DND-41 (cell line): ENCODE results near the gene BRAT1.

Experiments
- CTCF ChIP-seq: IDR thresholded peaks from 2 replicates; pipeline ENCODE4 v1.5.1; 2012; ENCODE audit warnings: borderline replicate concordance, low read length, moderate library complexity, mild to moderate bottlenecking; ENCODE audit not compliant: poor library complexity, severe bottlenecking; ENCODE audit errors: extremely low read depth
- EZH2 ChIP-seq: IDR thresholded peaks from 3 replicates; pipeline ENCODE4 v1.6.1; 2012; ENCODE audit warnings: borderline replicate concordance, low read depth, mild to moderate bottlenecking, moderate library complexity, low read length, inconsistent platforms; ENCODE audit not compliant: severe bottlenecking

- TF ChIP-seq CTCF (no peak), EZH2 (no peak)
Observed at GRCh38 chr7:2488272-2488645, 67.1 kb downstream of the BRAT1 start.
